ENCODE results near the gene ACSS1. TPM values are rescaled to one million over a fixed set of nuclear protein-coding genes. Genes with fewer than 3 reads are reported as not detected.
A peak's percentile ranks its signal among the peaks of the same experiment; 100 is the strongest.

ACSS1 gene
- polyA plus RNA-seq, 2 of the 4 experiments (the other 2 are of a cell fraction): 7.2 to 7.6 TPM

GRCh38 chr20:25038591-25039015 lies 19.3 kb downstream of the ACSS1 start:
- 85% methylated on average over 6 of the region's 6 CpGs for WGBS (ENCODE audit: missing lambda C conversion rate)
- no peak for TF ChIP-seq CHD4 (IDR thresholded peaks at IDR 0.05; ENCODE audit: borderline replicate concordance)
- H3K4me3 ChIP-seq: no peak overlapping the region
- no peaks in the 10 kb centered on the region for H3K9me3 ChIP-seq
- CTCF ChIA-PET: interaction anchor here (0.7 to 2.0 kb wide), 4 partner anchors 15 to 45 kb away, joined by 3 to 6 read pairs (median 3); no protein-coding TSS in a partner anchor
- H3K4me1 ChIP-seq: no peaks in the 10 kb centered on the region
- H3K27ac ChIP-seq: no peak overlapping the region
- H3K4me2 ChIP-seq: no peak overlapping the region
- POLR2A ChIA-PET: no interaction called here
- no peak; a peak in 1 of 6 replicates for ATAC-seq
- no peak for DNase-seq (ENCODE audit: low read depth in 1 of 2, low spot score in 1 of 2)
- FAIRE-seq: no peak

GRCh38 chr20:25038103-25038410 lies 19.9 kb downstream of the ACSS1 start:
- POLR2A ChIA-PET: no interaction called here
- CTCF ChIA-PET: interaction anchor here (0.9 to 2.0 kb wide), 2 partner anchors 19 to 44 kb away, joined by 3 to 6 read pairs; no protein-coding TSS in a partner anchor
- Histone ChIP-seq H3K4me1 (no peaks in the 10 kb centered on the region), H3K4me2 (no peak overlapping the region), H3K9me3 (no peaks in the 10 kb centered on the region), H3K4me3 (no peak overlapping the region), H3K27ac (no peak overlapping the region)
- FAIRE-seq: no peak
- ATAC-seq: no peak
- DNase-seq (ENCODE audit: low read depth in 1 of 2, low spot score in 1 of 2): no peak
- 90% methylated on average over 3 of the region's 3 CpGs for WGBS (ENCODE audit: missing lambda C conversion rate)
- TF ChIP-seq SMC3 (IDR thresholded peaks at IDR 0.05): no peak
- peak; percentile 28 for TF ChIP-seq MAFK (IDR thresholded peaks at IDR 0.05; ENCODE audit: partially characterized antibody)

- FAIRE-seq (no peak), ATAC-seq (no peak), DNase-seq (ENCODE audit: low read depth in 1 of 2, low spot score in 1 of 2) (no peak)
- ChIA-PET POLR2A (no interaction called here), CTCF (interaction anchor here (0.9 to 1.5 kb wide), 2 partner anchors 19 to 25 kb away, joined by 3 to 5 read pairs; no protein-coding TSS in a partner anchor)
- no peak overlapping the region for H3K4me2 ChIP-seq
- WGBS (ENCODE audit: missing lambda C conversion rate): 86% methylated on average over 15 of the region's 15 CpGs
- H3K9me3 ChIP-seq: no peaks in the 10 kb centered on the region
- no peak for TF ChIP-seq REST (IDR thresholded peaks at IDR 0.05)
- no peak for TF ChIP-seq JUNB (IDR thresholded peaks at IDR 0.05)
- TF ChIP-seq PBX3 (IDR thresholded peaks at IDR 0.05): no peak
- no peak for TF ChIP-seq MAX (IDR thresholded peaks at IDR 0.05)
- no peak for TF ChIP-seq HDAC2 (IDR thresholded peaks at IDR 0.05)
- no peak for TF ChIP-seq CEBPB (IDR thresholded peaks at IDR 0.05)
- no peak for TF ChIP-seq KDM1A (IDR thresholded peaks at IDR 0.05; ENCODE audit: low read depth)
- no peak for TF ChIP-seq NFE2L2 (conservative IDR thresholded peaks at IDR 0.05; ENCODE audit: low read length)
- TF ChIP-seq EHMT2 (IDR thresholded peaks at IDR 0.05; ENCODE audit: low read depth): no peak
- no peak for TF ChIP-seq GATA3 (IDR thresholded peaks at IDR 0.05; ENCODE audit: borderline replicate concordance)
- TF ChIP-seq FOXS1 (CRISPR knock-in tag; IDR thresholded peaks at IDR 0.05): no peak
- TF ChIP-seq RNF2 (IDR thresholded peaks at IDR 0.05; ENCODE audit: borderline replicate concordance, low read depth): no peak
- TF ChIP-seq SMC3 (IDR thresholded peaks at IDR 0.05): no peak
- TF ChIP-seq TP53 (CRISPR knock-in tag; IDR thresholded peaks at IDR 0.05): no peak
- TF ChIP-seq POLR2A (IDR thresholded peaks at IDR 0.05; ENCODE audit: low read length): no peak
- no peak for TF ChIP-seq PHF8 (IDR thresholded peaks at IDR 0.05; ENCODE audit: borderline replicate concordance, low read depth)
- no peak for TF ChIP-seq JUN (IDR thresholded peaks at IDR 0.05)
- no peaks in the 10 kb centered on the region for H3K4me1 ChIP-seq
- no peak overlapping the region for H3K4me3 ChIP-seq
- H3K27ac ChIP-seq: no peak overlapping the region
These were observed 20.4 kb downstream of the ACSS1 start for GRCh38 chr20:25037288-25038102.

All from A549 (cell line).